ENCODE results near the gene CEP104.

DNA sequence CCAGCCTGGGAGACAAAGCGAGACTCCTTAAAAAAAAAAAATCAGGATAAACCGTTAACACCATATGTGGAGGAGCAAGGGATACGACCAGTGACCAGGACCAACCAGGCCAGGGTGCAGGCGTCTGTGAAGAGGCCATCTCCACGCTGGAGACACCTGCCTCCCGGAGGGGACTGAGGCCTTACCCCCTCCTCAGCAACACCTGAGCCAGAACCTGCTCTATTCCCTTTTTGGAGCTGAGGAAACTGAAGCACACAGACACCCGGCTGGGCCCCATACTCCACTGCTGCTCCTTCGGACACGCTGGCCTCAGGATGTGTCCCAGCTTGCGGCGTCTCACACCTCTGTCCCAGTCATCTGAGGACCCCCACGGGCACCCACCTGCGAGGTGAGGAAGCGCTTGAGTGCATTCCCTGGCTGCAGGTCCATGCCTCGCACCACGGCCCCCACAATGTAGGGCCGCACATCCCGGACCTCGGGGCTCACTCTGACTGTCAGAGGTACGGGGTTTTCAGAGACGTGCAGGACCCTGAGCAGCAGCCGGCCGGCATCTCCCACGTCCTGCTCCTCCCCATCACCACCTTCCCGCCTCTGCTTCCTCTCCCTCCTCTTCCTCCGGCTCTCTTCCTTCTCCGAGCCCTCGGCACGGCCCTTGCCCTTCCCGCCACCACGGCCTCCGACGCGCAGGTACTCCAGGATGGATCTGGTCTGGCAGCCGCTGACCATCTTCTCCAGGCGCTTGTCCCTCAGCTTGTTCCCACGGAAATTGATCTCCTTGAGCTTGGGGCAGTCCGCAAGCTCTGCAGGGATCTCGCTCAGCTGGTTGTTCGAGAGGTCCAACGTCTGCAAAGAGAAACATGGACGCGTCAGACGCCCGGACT is 70.3 kb downstream of the CEP104 start:
- TF ChIP-seq, protein P1, sequence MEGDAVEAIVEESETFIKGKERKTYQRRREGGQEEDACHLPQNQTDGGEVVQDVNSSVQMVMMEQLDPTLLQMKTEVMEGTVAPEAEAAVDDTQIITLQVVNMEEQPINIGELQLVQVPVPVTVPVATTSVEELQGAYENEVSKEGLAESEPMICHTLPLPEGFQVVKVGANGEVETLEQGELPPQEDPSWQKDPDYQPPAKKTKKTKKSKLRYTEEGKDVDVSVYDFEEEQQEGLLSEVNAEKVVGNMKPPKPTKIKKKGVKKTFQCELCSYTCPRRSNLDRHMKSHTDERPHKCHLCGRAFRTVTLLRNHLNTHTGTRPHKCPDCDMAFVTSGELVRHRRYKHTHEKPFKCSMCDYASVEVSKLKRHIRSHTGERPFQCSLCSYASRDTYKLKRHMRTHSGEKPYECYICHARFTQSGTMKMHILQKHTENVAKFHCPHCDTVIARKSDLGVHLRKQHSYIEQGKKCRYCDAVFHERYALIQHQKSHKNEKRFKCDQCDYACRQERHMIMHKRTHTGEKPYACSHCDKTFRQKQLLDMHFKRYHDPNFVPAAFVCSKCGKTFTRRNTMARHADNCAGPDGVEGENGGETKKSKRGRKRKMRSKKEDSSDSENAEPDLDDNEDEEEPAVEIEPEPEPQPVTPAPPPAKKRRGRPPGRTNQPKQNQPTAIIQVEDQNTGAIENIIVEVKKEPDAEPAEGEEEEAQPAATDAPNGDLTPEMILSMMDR (conservative IDR thresholded peaks at IDR 0.05 in 1 of 2, IDR thresholded peaks at IDR 0.05 in 1 of 2; ENCODE audit: low read depth in 1 of 2, low read length in 2 of 2): no peak
- TF ChIP-seq EZH2 (IDR thresholded peaks at IDR 0.05; ENCODE audit: low read length, missing control alignments): no peak

Data from fibroblast of lung (primary cell).